GDM1 (cell line): Measurements from ENCODE around the gene DHCR7.
A peak's percentile ranks its signal among the peaks of the same experiment; 100 is the strongest.
"Not testable (repeated sequence)": the region's sequence is repeated elsewhere in the genome, so short reads cannot be mapped to it uniquely, and the experiment has no call there.

Experiments
- DNase-seq: peaks from one replicate; lab custom pipeline; 2025; lab: John Stamatoyannopoulos, UW

DHCR7 gene

GRCh38 chr11:71437879-71438278 is 10.3 kb downstream of the DHCR7 start:
- no peak for DNase-seq

- DNase-seq: no peak
Observed at GRCh38 chr11:71437399-71437798, 10.8 kb downstream of the DHCR7 start.

GRCh38 chr11:71436861-71437260 is 11.3 kb downstream of the DHCR7 start:
- no peak for DNase-seq

- DNase-seq: no peak
Observed at GRCh38 chr11:71435278-71435951, 12.8 kb downstream of the DHCR7 start.

- no peak for DNase-seq
Observed at GRCh38 chr11:71434576-71435130, 13.5 kb downstream of the DHCR7 start.

- DNase-seq: no peak
Observed at GRCh38 chr11:71433648-71434450, 14.3 kb downstream of the DHCR7 start.

- no peak for DNase-seq
Observed at GRCh38 chr11:71432761-71433647, 15.2 kb downstream of the DHCR7 start.

- DNase-seq: no peak
Observed at GRCh38 chr11:71431271-71431670, 16.9 kb downstream of the DHCR7 start.

GRCh38 chr11:71430166-71430565 is 18.0 kb downstream of the DHCR7 start:
- no peak for DNase-seq

- DNase-seq: no peak
Observed at GRCh38 chr11:71429701-71430100, 18.5 kb downstream of the DHCR7 start.

- no peak for DNase-seq
Observed at GRCh38 chr11:71428861-71429435, 19.2 kb downstream of the DHCR7 start.

- DNase-seq: no peak
Observed at GRCh38 chr11:71426413-71426812, 21.8 kb downstream of the DHCR7 start.

- DNase-seq: no peak
Observed at GRCh38 chr11:71425860-71426259, 22.3 kb downstream of the DHCR7 start.

- no peak for DNase-seq
Observed at GRCh38 chr11:71425409-71425808, 22.8 kb downstream of the DHCR7 start.

- DNase-seq: no peak
Observed at GRCh38 chr11:71423181-71423790, 24.9 kb downstream of the DHCR7 start.

GRCh38 chr11:71422318-71422717 is 25.9 kb downstream of the DHCR7 start:
- DNase-seq: not testable (repeated sequence)

GRCh38 chr11:71421392-71421950 is 26.7 kb downstream of the DHCR7 start:
- DNase-seq: no peak

GRCh38 chr11:71420455-71421241 is 27.5 kb downstream of the DHCR7 start:
- DNase-seq: peak; percentile 17

GRCh38 chr11:71418643-71419042 is 29.6 kb downstream of the DHCR7 start:
- DNase-seq: no peak

GRCh38 chr11:71414645-71415044 is 33.5 kb downstream of the DHCR7 start:
- DNase-seq: no peak
